Spleen (tissue), 7 donors: ENCODE measurements around the gene PTPRG.

Experiments used
- CTCF ChIP-seq, 11 experiments: fragments of 200-600 bp in 7 of 11; fragments of 450-650 bp in 4 of 11; sonication (generic) in 4 of 11; IDR thresholded peaks in 8 of 11; conservative IDR thresholded peaks in 3 of 11; 1 replicate in 7 of 11; 2 replicates in 4 of 11; pipeline versions ENCODE4 v1.4.0 to v1.8.0; 2016 to 2021; ENCODE audit warnings: antibody characterized with exemption in 11 of 11, inconsistent platforms in 4 of 11, mild to moderate bottlenecking in 1 of 11
- POLR2A ChIP-seq, 3 donors: fragments of 450-650 bp; IDR thresholded peaks; one replicate each; pipeline ENCODE4 v1.5.1; 2017; ENCODE audit warnings: antibody characterized with exemption in 3 of 3, mild to moderate bottlenecking in 1 of 3
- POLR2AphosphoS5 ChIP-seq, 3 donors: sonication (generic); formaldehyde crosslinking; IDR thresholded peaks; one replicate each; pipeline ENCODE4 v1.5.1; 2017; ENCODE audit warnings: antibody characterized with exemption in 3 of 3
- donor health status: DM: no; HTN: no; CAD: no; lungs with moderate emphysema.
- donor health status: DM: no; HTN: no; CAD: no.
- donor health status: DM: no; HTN: no; CAD: no.

GRCh38 chr3:62159056-62159708, 597.8 kb downstream of the PTPRG start:
- TF ChIP-seq POLR2AphosphoS5 (IDR thresholded peaks at IDR 0.05) (no peak), CTCF (IDR thresholded peaks at IDR 0.05 in 8 of 11, conservative IDR thresholded peaks at IDR 0.05 in 3 of 11) (no peak), POLR2A (IDR thresholded peaks at IDR 0.05) (no peak)
